Renal cortex interstitium (tissue), 15 donors: Measurements from ENCODE around the gene RRAGB. TPM values are rescaled to one million over a fixed set of nuclear protein-coding genes. Genes with fewer than 3 reads are reported as not detected.
A peak's percentile ranks its signal among the peaks of the same experiment; 100 is the strongest.
"Not testable (repeated sequence)": the region's sequence is repeated elsewhere in the genome, so short reads cannot be mapped to it uniquely, and the experiment has no call there.

Experiments used
- DNase-seq, 11 donors: peaks; one replicate each; pipeline ENCODE4 v3.0.0-alpha.2; 2013; ENCODE audit warnings: low read depth in 9 of 11, low spot score in 4 of 11; ENCODE audit errors: extremely low read depth in 1 of 11
- long read RNA-seq, 16 experiments: transcript quantifications; one replicate each; lab custom pipeline, GENCODE V29; 2026
- polyA plus RNA-seq, 3 donors: library from polyadenylated mRNA; unstranded; fragments of 120-200 nt; gene quantifications; one replicate each; pipeline ENCODE4 v1.2.1, GENCODE V29; 2013; ENCODE audit not compliant: insufficient read length in 3 of 3

RRAGB gene
- polyA plus RNA-seq: 10 to 100 TPM; 35.6 to 42.7 (median 41.8) TPM
- long read RNA-seq, donor 1, transcript RRAGB-202 (10 exons, 2,061 nt): major isoform, 10 of 11 reads
- long read RNA-seq, donor 1, partial matches to known transcripts: 0 of 11 reads
- long read RNA-seq, donor 1, other reads (novel, unspliced or antisense): 0 of 11 reads
- long read RNA-seq, donor 2, partial matches to known transcripts: 0 of 1 reads
- long read RNA-seq, donor 2, other reads (novel, unspliced or antisense): 0 of 1 reads
- long read RNA-seq, donor 3, transcript RRAGB-202 (10 exons, 2,061 nt): major isoform, 10 of 12 reads
- long read RNA-seq, donor 3, partial matches to known transcripts: 0 of 12 reads
- long read RNA-seq, donor 3, other reads (novel, unspliced or antisense): 0 of 12 reads
- long read RNA-seq, donor 4, transcript RRAGB-202 (10 exons, 2,061 nt): major isoform, 5 of 6 reads
- long read RNA-seq, donor 4, partial matches to known transcripts: 0 of 6 reads
- long read RNA-seq, donor 4, other reads (novel, unspliced or antisense): 0 of 6 reads
- long read RNA-seq, donor 5, transcript RRAGB-202 (10 exons, 2,061 nt): major isoform, 5 of 7 reads
- long read RNA-seq, donor 5, partial matches to known transcripts: 0 of 7 reads
- long read RNA-seq, donor 5, other reads (novel, unspliced or antisense): 0 of 7 reads
- long read RNA-seq, donor 6, partial matches to known transcripts: 0 of 3 reads
- long read RNA-seq, donor 6, other reads (novel, unspliced or antisense): 0 of 3 reads
- long read RNA-seq, donor 7, partial matches to known transcripts: 0 of 4 reads
- long read RNA-seq, donor 7, other reads (novel, unspliced or antisense): 0 of 4 reads
- long read RNA-seq, donor 8, transcript RRAGB-202 (10 exons, 2,061 nt): major isoform, 8 of 9 reads
- long read RNA-seq, donor 8, partial matches to known transcripts: 0 of 9 reads
- long read RNA-seq, donor 8, other reads (novel, unspliced or antisense): 0 of 9 reads
- long read RNA-seq, donor 9, transcript RRAGB-202 (10 exons, 2,061 nt): major isoform, 8 of 9 reads
- long read RNA-seq, donor 9, partial matches to known transcripts: 0 of 9 reads
- long read RNA-seq, donor 9, other reads (novel, unspliced or antisense): 0 of 9 reads
- long read RNA-seq, donor 10, transcript RRAGB-202 (10 exons, 2,061 nt): major isoform, 9 of 9 reads
- long read RNA-seq, donor 10, partial matches to known transcripts: 0 of 9 reads
- long read RNA-seq, donor 10, other reads (novel, unspliced or antisense): 0 of 9 reads
- long read RNA-seq, donor 11, partial matches to known transcripts: 0 of 2 reads
- long read RNA-seq, donor 11, other reads (novel, unspliced or antisense): 0 of 2 reads
- long read RNA-seq, donor 12, partial matches to known transcripts: 0 of 5 reads
- long read RNA-seq, donor 12, other reads (novel, unspliced or antisense): 0 of 5 reads
- long read RNA-seq, donor 13, transcript RRAGB-202 (10 exons, 2,061 nt): major isoform, 14 of 16 reads
- long read RNA-seq, donor 13, partial matches to known transcripts: 0 of 16 reads
- long read RNA-seq, donor 13, other reads (novel, unspliced or antisense): 0 of 16 reads
- long read RNA-seq, donor 14, transcript RRAGB-202 (10 exons, 2,061 nt): major isoform, 6 of 7 reads
- long read RNA-seq, donor 14, partial matches to known transcripts: 0 of 7 reads
- long read RNA-seq, donor 14, other reads (novel, unspliced or antisense): 0 of 7 reads
- long read RNA-seq, donor 15, partial matches to known transcripts: 0 of 4 reads
- long read RNA-seq, donor 15, other reads (novel, unspliced or antisense): 0 of 4 reads
- long read RNA-seq, donor 16, transcript RRAGB-202 (10 exons, 2,061 nt): major isoform, 21 of 23 reads
- long read RNA-seq, donor 16, partial matches to known transcripts: 0 of 23 reads
- long read RNA-seq, donor 16, other reads (novel, unspliced or antisense): 0 of 23 reads

- peak; percentile 71 to 93 (median 85) for DNase-seq
Measured at GRCh38 chrX:55717521-55718497, at the start of gene RRAGB. Gene RRAGB, plus strand, starts transcription at chrX:55717749. Its CDS starts 579 bp downstream, at chrX:55718328.

GRCh38 chrX:55668084-55668483 is 49.5 kb upstream of the RRAGB start:
- DNase-seq: no peak

GRCh38 chrX:55688579-55688978 is 29.0 kb upstream of the RRAGB start:
- not testable (repeated sequence) for DNase-seq

- no peak for DNase-seq
Measured at GRCh38 chrX:55695227-55696018, 22.1 kb upstream of the RRAGB start.

GRCh38 chrX:55697381-55697780 is 20.2 kb upstream of the RRAGB start:
- no peak for DNase-seq

- no peak for DNase-seq
Measured at GRCh38 chrX:55702671-55703070, 14.9 kb upstream of the RRAGB start.

- DNase-seq: not testable (repeated sequence)
Measured at GRCh38 chrX:55703436-55703835, 14.1 kb upstream of the RRAGB start.

GRCh38 chrX:55705066-55705465 is 12.5 kb upstream of the RRAGB start:
- not testable (repeated sequence) for DNase-seq

- DNase-seq: no peak
Measured at GRCh38 chrX:55709735-55710134, 7.8 kb upstream of the RRAGB start.

- no peak for DNase-seq
Measured at GRCh38 chrX:55710701-55711100, 6.8 kb upstream of the RRAGB start.

- DNase-seq: no peak
Measured at GRCh38 chrX:55713631-55714030, 3.9 kb upstream of the RRAGB start.

GRCh38 chrX:55714161-55714560 is 3.4 kb upstream of the RRAGB start:
- DNase-seq: no peak

- no peak for DNase-seq
Measured at GRCh38 chrX:55715847-55716246, 1.7 kb upstream of the RRAGB start.

GRCh38 chrX:55716937-55717336 is 612 bp upstream of the RRAGB start:
- DNase-seq: no peak

GRCh38 chrX:55731826-55732225 is 14.3 kb downstream of the RRAGB start:
- no peak for DNase-seq

- DNase-seq: no peak
Measured at GRCh38 chrX:55738969-55739368, 21.4 kb downstream of the RRAGB start.
